ENCODE results near the gene GNB2.

Gene GNB2

DNA sequence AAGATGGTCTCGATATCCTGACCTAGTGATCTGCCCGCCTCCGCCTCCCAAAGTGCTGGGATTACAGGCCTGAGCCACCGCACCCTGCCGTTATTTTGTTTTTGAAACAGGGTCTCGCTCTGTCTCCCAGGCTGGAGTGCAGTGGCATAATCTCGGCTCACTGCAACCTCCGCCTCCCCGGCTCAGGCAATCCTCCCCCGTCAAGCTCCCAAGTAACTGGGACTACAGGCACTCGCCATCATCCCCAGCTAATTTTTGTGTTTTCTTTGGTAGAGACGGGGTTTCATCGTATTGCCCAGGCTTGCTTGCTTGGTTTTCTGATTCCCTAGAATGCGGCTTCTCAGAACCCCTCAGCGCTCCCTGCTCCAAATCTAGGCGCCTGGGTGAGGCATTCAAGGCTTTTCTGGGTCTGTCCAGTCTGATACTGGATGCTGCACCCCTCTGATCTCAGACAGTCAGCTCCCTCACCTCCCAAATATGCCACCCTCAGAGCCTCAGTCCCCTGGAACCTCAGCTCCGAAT lies 33.5 kb upstream of the GNB2 start:
- Histone ChIP-seq H3K27ac (no peak overlapping the region), H3K27me3 (ENCODE audit: insufficient read depth, low read depth) (peaks cover 49% of the 10 kb centered on the region), H3K9ac (no peak overlapping the region), H3K4me2 (no peak overlapping the region), H4K20me1 (ENCODE audit: insufficient read depth) (no peaks in the 10 kb centered on the region), H3K79me2 (ENCODE audit: insufficient read depth, low read depth) (no peaks in the 10 kb centered on the region), H3K4me1 (ENCODE audit: low read depth, poor library complexity, severe bottlenecking) (no peaks in the 10 kb centered on the region), H3K36me3 (ENCODE audit: insufficient read depth) (no peaks in the 10 kb centered on the region), H3K4me3 (IDR thresholded peaks at IDR 0.05; ENCODE audit: insufficient read depth, low read depth, low read length) (no peak overlapping the region), H2AFZ (ENCODE audit: low read depth) (no peak overlapping the region)
- TF ChIP-seq, protein P1, sequence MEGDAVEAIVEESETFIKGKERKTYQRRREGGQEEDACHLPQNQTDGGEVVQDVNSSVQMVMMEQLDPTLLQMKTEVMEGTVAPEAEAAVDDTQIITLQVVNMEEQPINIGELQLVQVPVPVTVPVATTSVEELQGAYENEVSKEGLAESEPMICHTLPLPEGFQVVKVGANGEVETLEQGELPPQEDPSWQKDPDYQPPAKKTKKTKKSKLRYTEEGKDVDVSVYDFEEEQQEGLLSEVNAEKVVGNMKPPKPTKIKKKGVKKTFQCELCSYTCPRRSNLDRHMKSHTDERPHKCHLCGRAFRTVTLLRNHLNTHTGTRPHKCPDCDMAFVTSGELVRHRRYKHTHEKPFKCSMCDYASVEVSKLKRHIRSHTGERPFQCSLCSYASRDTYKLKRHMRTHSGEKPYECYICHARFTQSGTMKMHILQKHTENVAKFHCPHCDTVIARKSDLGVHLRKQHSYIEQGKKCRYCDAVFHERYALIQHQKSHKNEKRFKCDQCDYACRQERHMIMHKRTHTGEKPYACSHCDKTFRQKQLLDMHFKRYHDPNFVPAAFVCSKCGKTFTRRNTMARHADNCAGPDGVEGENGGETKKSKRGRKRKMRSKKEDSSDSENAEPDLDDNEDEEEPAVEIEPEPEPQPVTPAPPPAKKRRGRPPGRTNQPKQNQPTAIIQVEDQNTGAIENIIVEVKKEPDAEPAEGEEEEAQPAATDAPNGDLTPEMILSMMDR (conservative IDR thresholded peaks at IDR 0.05; ENCODE audit: low read depth, low read length), result no peak

DNA sequence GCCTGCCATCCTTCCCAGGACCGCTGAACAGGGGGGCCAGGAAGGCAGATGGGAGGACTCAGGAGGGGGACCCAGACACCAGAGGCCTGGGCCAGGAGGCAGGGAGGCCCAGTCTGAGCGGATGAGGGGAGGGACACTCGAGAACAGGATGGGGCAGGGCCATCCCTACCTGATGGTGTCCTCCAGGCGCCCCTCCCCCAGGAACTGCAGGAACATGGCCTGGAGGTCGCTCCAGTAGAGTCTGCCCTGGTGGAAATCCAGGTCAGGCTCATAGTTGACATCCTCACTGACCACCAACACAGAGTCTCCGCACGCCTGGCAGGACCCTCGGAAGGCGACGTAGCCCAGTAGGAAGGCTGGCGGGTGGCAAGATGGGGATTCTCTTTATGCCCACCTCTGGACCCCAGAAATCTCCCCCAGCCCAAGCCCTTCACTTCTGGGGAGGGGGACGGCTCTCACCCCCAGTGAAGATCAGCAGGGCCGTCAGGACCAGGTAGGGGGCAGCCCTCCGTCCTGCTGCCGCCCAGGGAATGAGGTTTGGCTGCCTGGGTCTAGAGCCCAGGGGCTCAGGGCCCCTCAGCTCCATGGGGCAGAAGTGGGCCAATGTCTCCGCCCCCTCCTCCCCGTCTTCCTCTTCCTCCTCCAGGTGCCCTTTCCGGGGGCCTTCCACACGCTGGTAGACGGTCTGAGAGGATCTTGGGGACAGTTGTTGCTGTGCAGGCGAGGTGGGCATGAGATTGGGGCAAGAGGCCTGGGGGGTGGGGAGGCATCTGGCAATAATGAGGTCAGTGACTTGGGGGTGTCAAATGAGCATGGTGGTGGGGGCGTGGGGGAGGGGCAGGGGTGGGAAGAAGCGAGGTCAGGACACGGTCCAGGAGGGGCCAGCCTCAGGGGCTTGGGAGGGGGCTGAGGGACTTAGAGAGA lies 32.8 kb upstream of the GNB2 start:
- H3K4me1 ChIP-seq (ENCODE audit: low read depth, poor library complexity, severe bottlenecking), result no peaks in the 10 kb centered on the region
- H3K4me3 ChIP-seq (IDR thresholded peaks at IDR 0.05; ENCODE audit: insufficient read depth, low read depth, low read length), result no peak overlapping the region
- H4K20me1 ChIP-seq (ENCODE audit: insufficient read depth), result no peaks in the 10 kb centered on the region
- no peak overlapping the region for H3K4me2 ChIP-seq
- no peaks in the 10 kb centered on the region for H3K36me3 ChIP-seq (ENCODE audit: insufficient read depth)
- peaks cover 56% of the 10 kb centered on the region for H3K27me3 ChIP-seq (ENCODE audit: insufficient read depth, low read depth)
- H3K9ac ChIP-seq, result no peak overlapping the region
- no peak overlapping the region for H3K27ac ChIP-seq
- TF ChIP-seq, protein P1 (conservative IDR thresholded peaks at IDR 0.05; ENCODE audit: low read depth, low read length), result no peak
- no peaks in the 10 kb centered on the region for H3K79me2 ChIP-seq (ENCODE audit: insufficient read depth, low read depth)
- no peak overlapping the region for H2AFZ ChIP-seq (ENCODE audit: low read depth)

DNA sequence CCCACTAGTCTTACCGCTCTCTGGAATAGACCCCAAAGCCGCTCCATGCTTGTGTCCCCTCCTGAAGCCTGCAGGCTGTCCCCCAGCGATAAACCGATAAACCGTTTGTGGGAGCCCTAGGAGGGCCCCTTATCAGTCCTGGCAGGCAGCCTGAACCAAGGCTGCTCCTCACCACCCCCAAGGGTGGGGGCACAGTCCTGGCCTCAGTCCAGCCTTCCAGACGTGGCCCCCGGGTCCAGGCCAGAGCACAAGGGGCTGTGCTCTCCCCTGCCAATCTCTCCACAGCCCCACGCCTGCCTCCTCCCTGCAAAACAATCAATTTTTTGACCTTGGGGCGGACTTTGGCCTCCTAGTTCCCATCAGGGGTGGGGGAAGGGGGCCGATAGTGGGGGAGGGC lies 32.1 kb upstream of the GNB2 start, which contains the start of gene TFR2:
TSS of gene TFR2 (minus strand) at position 90 of the 397 bp plus-strand sequence. CDS start at position 47, 43 bp downstream.
- Histone ChIP-seq H3K4me1 (ENCODE audit: low read depth, poor library complexity, severe bottlenecking) (no peaks in the 10 kb centered on the region), H3K4me2 (no peak within 1 kb of the TSS), H3K27me3 (ENCODE audit: insufficient read depth, low read depth) (peaks cover 63% of the 10 kb centered on the region), H4K20me1 (ENCODE audit: insufficient read depth) (no peaks in the 10 kb centered on the region), H3K4me3 (IDR thresholded peaks at IDR 0.05; ENCODE audit: insufficient read depth, low read depth, low read length) (no peak within 1 kb of the TSS), H2AFZ (ENCODE audit: low read depth) (no peak within 1 kb of the TSS), H3K27ac (no peak within 1 kb of the TSS), H3K79me2 (ENCODE audit: insufficient read depth, low read depth) (no peaks in the 10 kb centered on the region), H3K36me3 (ENCODE audit: insufficient read depth) (no peaks in the 10 kb centered on the region), H3K9ac (no peak within 1 kb of the TSS)
- TF ChIP-seq, protein P1 (conservative IDR thresholded peaks at IDR 0.05; ENCODE audit: low read depth, low read length), result no peak

DNA sequence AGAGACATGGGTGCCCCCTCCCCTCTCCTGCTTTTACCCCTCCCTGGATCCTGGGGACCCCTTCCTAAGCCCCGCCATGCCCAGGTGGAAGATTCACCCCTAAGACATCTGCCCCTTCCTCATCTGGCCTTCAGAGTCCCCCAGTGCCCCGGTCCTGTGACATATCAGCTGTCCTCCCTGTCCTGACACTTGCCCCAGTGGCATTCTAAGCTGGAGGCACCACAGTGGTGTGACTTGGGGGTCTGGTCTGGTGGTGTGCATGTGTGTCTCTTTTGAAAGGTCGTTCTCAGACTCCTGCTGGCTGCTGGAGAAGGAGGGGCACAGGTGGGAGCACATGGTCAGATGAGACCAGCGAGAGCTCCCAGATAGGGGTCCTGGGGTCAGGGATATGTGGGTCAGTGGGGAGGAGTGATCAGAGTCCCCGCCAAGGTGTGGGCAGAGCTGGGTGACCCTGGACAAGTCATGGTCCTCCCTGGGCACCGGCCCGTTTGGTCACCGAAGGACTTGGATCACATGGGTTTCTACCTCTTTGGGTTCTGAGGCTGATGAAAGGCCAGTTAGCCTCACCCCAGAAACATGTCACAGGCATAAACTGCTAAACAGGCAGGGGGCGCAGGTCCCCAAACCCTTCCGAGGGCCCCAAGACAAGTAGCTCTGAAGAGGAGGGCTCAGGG lies 31.5 kb upstream of the GNB2 start:
- Histone ChIP-seq H3K27me3 (ENCODE audit: insufficient read depth, low read depth) (peaks cover 68% of the 10 kb centered on the region), H3K4me1 (ENCODE audit: low read depth, poor library complexity, severe bottlenecking) (no peaks in the 10 kb centered on the region), H2AFZ (ENCODE audit: low read depth) (no peak overlapping the region), H3K4me2 (no peak overlapping the region), H3K36me3 (ENCODE audit: insufficient read depth) (no peaks in the 10 kb centered on the region), H3K4me3 (IDR thresholded peaks at IDR 0.05; ENCODE audit: insufficient read depth, low read depth, low read length) (no peak overlapping the region), H3K9ac (no peak overlapping the region), H3K79me2 (ENCODE audit: insufficient read depth, low read depth) (no peaks in the 10 kb centered on the region), H3K27ac (no peak overlapping the region), H4K20me1 (ENCODE audit: insufficient read depth) (no peaks in the 10 kb centered on the region)
- TF ChIP-seq, protein P1 (conservative IDR thresholded peaks at IDR 0.05; ENCODE audit: low read depth, low read length), result no peak

All from KMS-11 (cell line).